ENCODE data around the gene AK9.
A peak's percentile ranks its signal among the peaks of the same experiment; 100 is the strongest.

The AK9 gene

GRCh38 chr6:109456710-109457561, 234.1 kb downstream of the AK9 start:
- no peak for TF ChIP-seq CTCF (IDR thresholded peaks at IDR 0.05; ENCODE audit: extremely low read depth, missing control alignments)
- no peak for DNase-seq (ENCODE audit: low spot score)

- no peak for DNase-seq (ENCODE audit: low spot score)
- TF ChIP-seq CTCF (IDR thresholded peaks at IDR 0.05; ENCODE audit: extremely low read depth, missing control alignments), result no peak
These were observed 234.9 kb downstream of the AK9 start for GRCh38 chr6:109456111-109456583.

GRCh38 chr6:109455437-109456110, 235.4 kb downstream of the AK9 start, which contains the start of gene MICAL1:
TSS of gene MICAL1 (minus strand) at chr6:109455772. CDS start at chr6:109454196, 1,576 bp downstream.
- peak; percentile 89 for DNase-seq (ENCODE audit: low spot score)
- TF ChIP-seq CTCF (IDR thresholded peaks at IDR 0.05; ENCODE audit: extremely low read depth, missing control alignments), result no peak

GRCh38 chr6:109454496-109455436, 236.2 kb downstream of the AK9 start:
- peak; percentile 74 for DNase-seq (ENCODE audit: low spot score)
- TF ChIP-seq CTCF (IDR thresholded peaks at IDR 0.05; ENCODE audit: extremely low read depth, missing control alignments), result no peak

- TF ChIP-seq CTCF (IDR thresholded peaks at IDR 0.05; ENCODE audit: extremely low read depth, missing control alignments), result no peak
- no peak for DNase-seq (ENCODE audit: low spot score)
These were observed 237.2 kb downstream of the AK9 start for GRCh38 chr6:109453594-109454495.

GRCh38 chr6:109453156-109453555, 237.8 kb downstream of the AK9 start:
- no peak for DNase-seq (ENCODE audit: low spot score)
- no peak for TF ChIP-seq CTCF (IDR thresholded peaks at IDR 0.05; ENCODE audit: extremely low read depth, missing control alignments)
